Neural cell (in vitro differentiated cells): ENCODE results near the gene APOBEC3G. TPM values are rescaled to one million over a fixed set of nuclear protein-coding genes. Genes with fewer than 3 reads are reported as not detected.

Experiments used
- H2AFZ ChIP-seq: fragments of 200-600, 300-800 bp; sonication (generic), shearing (Covaris generic); 2 replicates; pipeline ENCODE4 v1.6.0; 2014; ENCODE audit warnings: low read depth, mild to moderate bottlenecking, antibody characterized with exemption, low read length, moderate library complexity
- H3F3A ChIP-seq: fragments of 200-600 bp; shearing (Covaris generic); 2 replicates; pipeline ENCODE4 v1.6.1; 2016; ENCODE audit warnings: mild to moderate bottlenecking, moderate library complexity, mixed read lengths, antibody characterized with exemption, low read length; ENCODE audit not compliant: insufficient read depth, poor library complexity, severe bottlenecking
- H3K27ac ChIP-seq: fragments of 200-600, 300-800 bp; sonication (generic), shearing (Covaris generic); 2 replicates; pipeline ENCODE4 v1.5.1; 2014; ENCODE audit warnings: mild to moderate bottlenecking, low read length, moderate library complexity
- H3K27me3 ChIP-seq: fragments of 300-800, 200-600 bp; sonication (generic), shearing (Covaris generic); 2 replicates; pipeline ENCODE4 v1.6.0; 2014; ENCODE audit warnings: mild to moderate bottlenecking, low read depth, low read length, moderate library complexity; ENCODE audit not compliant: insufficient read depth
- H3K36me3 ChIP-seq: fragments of 300-800, 200-600 bp; sonication (generic), shearing (Covaris generic); 2 replicates; pipeline ENCODE4 v1.5.1; 2014; ENCODE audit warnings: mild to moderate bottlenecking, antibody characterized with exemption, low read length, moderate library complexity; ENCODE audit not compliant: insufficient read depth
- H3K4me2 ChIP-seq: fragments of 300-800, 200-600 bp; sonication (generic), shearing (Covaris generic); 2 replicates; pipeline ENCODE4 v1.6.0; 2014; ENCODE audit warnings: mild to moderate bottlenecking, low read length
- H3K4me3 ChIP-seq: fragments of 300-800, 200-600 bp; sonication (generic), shearing (Covaris generic); 2 replicates; pipeline ENCODE4 v1.5.1; 2014; ENCODE audit warnings: mild to moderate bottlenecking, low read length, moderate library complexity
- H3K79me2 ChIP-seq: fragments of 200-600 bp; shearing (Covaris generic); replicated peaks from 2 replicates; pipeline ENCODE4 v1.6.0; 2014; ENCODE audit warnings: mild to moderate bottlenecking, low read length, moderate library complexity; ENCODE audit not compliant: insufficient read depth
- H3K9ac ChIP-seq: fragments of 300-800, 200-600 bp; sonication (generic), shearing (Covaris generic); 2 replicates; pipeline ENCODE4 v1.6.1; 2016; ENCODE audit warnings: mild to moderate bottlenecking, low read length, mixed read lengths
- H3K9me2 ChIP-seq: fragments of 200-600 bp; shearing (Covaris generic); 2 replicates; pipeline ENCODE4 v1.6.1; 2016; ENCODE audit warnings: mild to moderate bottlenecking, low read length, mixed read lengths; ENCODE audit not compliant: insufficient read depth
- H3K9me3 ChIP-seq: fragments of 200-600, 300-800 bp; sonication (generic), shearing (Covaris generic); 2 replicates; pipeline ENCODE4 v1.6.1; 2016; ENCODE audit warnings: mild to moderate bottlenecking, mixed run types, low read length, moderate library complexity, mixed read lengths
- H4K20me1 ChIP-seq: fragments of 200-600 bp; shearing (Covaris generic); 2 replicates; pipeline ENCODE4 v1.6.1; 2016; ENCODE audit warnings: mild to moderate bottlenecking, mixed run types; ENCODE audit not compliant: insufficient read depth
- EP300 ChIP-seq: fragments of 450-650 bp; conservative IDR thresholded peaks from 2 replicates; pipeline ENCODE4 v1.6.1; 2014; ENCODE audit warnings: antibody characterized with exemption, mild to moderate bottlenecking, moderate library complexity; ENCODE audit not compliant: poor library complexity, severe bottlenecking
- EZH2 ChIP-seq: fragments of 200-600, 300-800 bp; shearing (Covaris generic), sonication (generic); IDR thresholded peaks from 2 replicates; pipeline ENCODE4 v1.6.1; 2014; ENCODE audit warnings: antibody characterized with exemption, low read length, borderline replicate concordance, mild to moderate bottlenecking; ENCODE audit not compliant: insufficient read depth, poor library complexity, severe bottlenecking
- MXI1 ChIP-seq: fragments of 450-650 bp; conservative IDR thresholded peaks from 2 replicates; pipeline ENCODE4 v1.6.1; 2014; ENCODE audit warnings: antibody characterized with exemption, mild to moderate bottlenecking; ENCODE audit not compliant: poor library complexity, severe bottlenecking
- POLR2AphosphoS5 ChIP-seq: IDR thresholded peaks from 2 replicates; pipeline ENCODE4 v1.6.1; 2012
- RAD21 ChIP-seq: fragments of 450-650 bp; conservative IDR thresholded peaks from 2 replicates; pipeline ENCODE4 v1.6.1; 2014; ENCODE audit warnings: antibody characterized with exemption, mild to moderate bottlenecking, moderate library complexity
- SMC3 ChIP-seq: fragments of 450-650 bp; conservative IDR thresholded peaks from 2 replicates; pipeline ENCODE4 v1.6.1; 2014; ENCODE audit warnings: antibody characterized with exemption, mild to moderate bottlenecking, moderate library complexity; ENCODE audit not compliant: poor library complexity
- TAF1 ChIP-seq: IDR thresholded peaks from 2 replicates; pipeline ENCODE4 v1.6.1; 2012; ENCODE audit warnings: low read depth
- polyA plus RNA-seq: library from polyadenylated mRNA; depleted of rRNA; stranded (reverse); fragments of >200 nt; gene quantifications from 2 replicates; pipeline ENCODE4 v1.2.3, GENCODE V29; 2014
- TF ChIP-seq, protein P1 (sequence below): IDR thresholded peaks from 2 replicates; pipeline ENCODE4 v1.6.1; 2012; ENCODE audit warnings: borderline replicate concordance
- TF ChIP-seq, protein P2 (sequence below): fragments of 450-650 bp; IDR thresholded peaks from 2 replicates; pipeline ENCODE4 v1.5.1; 2014; ENCODE audit warnings: antibody characterized with exemption, mild to moderate bottlenecking, moderate library complexity; ENCODE audit not compliant: poor library complexity, severe bottlenecking

APOBEC3G gene
- polyA plus RNA-seq, 1 donor from 2014 or later: not detected

DNA sequence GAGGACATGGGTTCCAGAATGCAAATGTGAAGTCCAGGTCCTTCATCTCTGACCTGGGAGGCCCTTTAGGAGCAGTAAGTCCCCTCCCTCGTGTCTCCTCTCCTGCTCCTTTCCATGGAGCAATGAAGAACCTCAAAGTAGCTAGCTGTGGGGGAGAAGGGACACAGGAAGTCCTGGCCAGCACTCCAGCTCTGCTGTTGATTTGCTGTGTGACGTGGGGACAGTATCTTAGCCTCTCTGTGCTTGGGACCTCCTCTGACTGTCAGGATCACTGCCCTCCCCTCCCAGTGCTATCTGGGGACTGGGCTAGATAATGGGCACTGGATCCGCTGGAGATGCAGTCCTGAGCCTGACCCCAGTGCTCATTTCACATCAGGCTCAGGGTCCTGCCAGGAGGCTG lies 18.9 kb downstream of the APOBEC3G start:
- Histone ChIP-seq H3F3A (no peaks in the 10 kb centered on the region), H3K4me2 (no peak overlapping the region), H3K9me3 (no peaks in the 10 kb centered on the region), H3K9me2 (no peaks in the 10 kb centered on the region), H3K79me2 (no peaks in the 10 kb centered on the region), H3K9ac (no peak overlapping the region), H2AFZ (no peak overlapping the region), H3K36me3 (no peaks in the 10 kb centered on the region), H3K27me3 (no peaks in the 10 kb centered on the region), H3K27ac (no peak overlapping the region), H4K20me1 (no peaks in the 10 kb centered on the region), H3K4me3 (no peak overlapping the region)
- TF ChIP-seq POLR2AphosphoS5 (no peak), TAF1 (no peak), EP300 (no peak), MXI1 (no peak), SMC3 (no peak), EZH2 (no peak), RAD21 (no peak)
- TF ChIP-seq, protein P1, sequence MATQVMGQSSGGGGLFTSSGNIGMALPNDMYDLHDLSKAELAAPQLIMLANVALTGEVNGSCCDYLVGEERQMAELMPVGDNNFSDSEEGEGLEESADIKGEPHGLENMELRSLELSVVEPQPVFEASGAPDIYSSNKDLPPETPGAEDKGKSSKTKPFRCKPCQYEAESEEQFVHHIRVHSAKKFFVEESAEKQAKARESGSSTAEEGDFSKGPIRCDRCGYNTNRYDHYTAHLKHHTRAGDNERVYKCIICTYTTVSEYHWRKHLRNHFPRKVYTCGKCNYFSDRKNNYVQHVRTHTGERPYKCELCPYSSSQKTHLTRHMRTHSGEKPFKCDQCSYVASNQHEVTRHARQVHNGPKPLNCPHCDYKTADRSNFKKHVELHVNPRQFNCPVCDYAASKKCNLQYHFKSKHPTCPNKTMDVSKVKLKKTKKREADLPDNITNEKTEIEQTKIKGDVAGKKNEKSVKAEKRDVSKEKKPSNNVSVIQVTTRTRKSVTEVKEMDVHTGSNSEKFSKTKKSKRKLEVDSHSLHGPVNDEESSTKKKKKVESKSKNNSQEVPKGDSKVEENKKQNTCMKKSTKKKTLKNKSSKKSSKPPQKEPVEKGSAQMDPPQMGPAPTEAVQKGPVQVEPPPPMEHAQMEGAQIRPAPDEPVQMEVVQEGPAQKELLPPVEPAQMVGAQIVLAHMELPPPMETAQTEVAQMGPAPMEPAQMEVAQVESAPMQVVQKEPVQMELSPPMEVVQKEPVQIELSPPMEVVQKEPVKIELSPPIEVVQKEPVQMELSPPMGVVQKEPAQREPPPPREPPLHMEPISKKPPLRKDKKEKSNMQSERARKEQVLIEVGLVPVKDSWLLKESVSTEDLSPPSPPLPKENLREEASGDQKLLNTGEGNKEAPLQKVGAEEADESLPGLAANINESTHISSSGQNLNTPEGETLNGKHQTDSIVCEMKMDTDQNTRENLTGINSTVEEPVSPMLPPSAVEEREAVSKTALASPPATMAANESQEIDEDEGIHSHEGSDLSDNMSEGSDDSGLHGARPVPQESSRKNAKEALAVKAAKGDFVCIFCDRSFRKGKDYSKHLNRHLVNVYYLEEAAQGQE: no peak
- TF ChIP-seq, protein P2, sequence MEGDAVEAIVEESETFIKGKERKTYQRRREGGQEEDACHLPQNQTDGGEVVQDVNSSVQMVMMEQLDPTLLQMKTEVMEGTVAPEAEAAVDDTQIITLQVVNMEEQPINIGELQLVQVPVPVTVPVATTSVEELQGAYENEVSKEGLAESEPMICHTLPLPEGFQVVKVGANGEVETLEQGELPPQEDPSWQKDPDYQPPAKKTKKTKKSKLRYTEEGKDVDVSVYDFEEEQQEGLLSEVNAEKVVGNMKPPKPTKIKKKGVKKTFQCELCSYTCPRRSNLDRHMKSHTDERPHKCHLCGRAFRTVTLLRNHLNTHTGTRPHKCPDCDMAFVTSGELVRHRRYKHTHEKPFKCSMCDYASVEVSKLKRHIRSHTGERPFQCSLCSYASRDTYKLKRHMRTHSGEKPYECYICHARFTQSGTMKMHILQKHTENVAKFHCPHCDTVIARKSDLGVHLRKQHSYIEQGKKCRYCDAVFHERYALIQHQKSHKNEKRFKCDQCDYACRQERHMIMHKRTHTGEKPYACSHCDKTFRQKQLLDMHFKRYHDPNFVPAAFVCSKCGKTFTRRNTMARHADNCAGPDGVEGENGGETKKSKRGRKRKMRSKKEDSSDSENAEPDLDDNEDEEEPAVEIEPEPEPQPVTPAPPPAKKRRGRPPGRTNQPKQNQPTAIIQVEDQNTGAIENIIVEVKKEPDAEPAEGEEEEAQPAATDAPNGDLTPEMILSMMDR: no peak

DNA sequence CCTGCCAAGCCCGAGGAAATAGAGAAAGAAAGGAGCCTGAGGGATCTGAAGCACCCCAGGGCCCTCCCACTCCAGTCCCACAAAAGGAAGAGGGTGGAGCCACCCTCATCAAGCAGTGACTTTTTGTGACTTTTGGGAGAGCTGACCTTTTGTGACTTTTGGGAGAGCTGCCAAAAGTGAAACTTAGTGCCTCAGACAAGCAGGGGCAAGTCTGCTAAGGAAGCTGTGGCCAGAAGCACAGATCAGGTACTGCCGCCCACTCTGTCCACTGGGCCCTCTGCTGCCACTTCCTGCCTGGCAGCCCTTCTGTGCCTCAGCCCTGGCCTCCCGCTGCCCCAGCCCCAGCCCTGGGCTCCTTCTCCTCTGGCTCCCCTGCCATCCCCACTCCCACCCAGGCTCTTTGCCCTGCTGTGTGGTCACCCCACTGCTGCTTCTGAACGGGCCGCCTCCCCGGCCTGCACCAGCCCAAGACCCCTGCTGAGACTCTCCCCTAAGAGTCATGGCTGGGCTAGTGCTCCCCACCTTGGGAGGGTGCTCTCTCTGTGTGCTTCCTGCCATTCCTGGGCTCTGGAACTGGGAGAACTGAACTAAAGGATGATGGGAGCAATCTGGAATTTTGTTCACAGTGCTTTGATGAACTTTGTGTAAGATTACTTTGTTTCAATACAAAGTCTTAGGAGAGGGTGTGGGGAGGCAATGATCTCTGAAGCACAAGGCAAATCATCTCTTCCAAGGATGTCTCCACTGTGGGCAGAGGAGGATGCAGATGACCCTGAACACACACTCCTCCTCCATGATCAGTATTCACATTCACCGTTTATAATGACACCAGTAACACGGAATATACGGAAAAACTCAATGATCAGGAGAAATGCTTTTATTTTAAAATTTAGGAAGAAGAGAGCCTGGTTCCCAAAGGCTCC lies 20.3 kb downstream of the APOBEC3G start, which contains the start of gene APOBEC3H:
Gene APOBEC3H, plus strand, starts transcription at position 147 of the 923 bp plus-strand sequence. CDS start 3,035 bp downstream, outside the sequence.
- Histone ChIP-seq H3K4me2 (no peak within 1 kb of the TSS), H3K79me2 (no peaks in the 10 kb centered on the region), H3K9me2 (no peaks in the 10 kb centered on the region), H3K4me3 (no peak within 1 kb of the TSS), H2AFZ (no peak within 1 kb of the TSS), H3K36me3 (no peaks in the 10 kb centered on the region), H4K20me1 (no peaks in the 10 kb centered on the region), H3F3A (no peaks in the 10 kb centered on the region), H3K27ac (no peak within 1 kb of the TSS), H3K9me3 (no peaks in the 10 kb centered on the region), H3K9ac (no peak within 1 kb of the TSS), H3K27me3 (no peaks in the 10 kb centered on the region)
- TF ChIP-seq, protein P2: no peak
- no peak for TF ChIP-seq EZH2
- TF ChIP-seq TAF1: no peak
- TF ChIP-seq EP300: no peak
- TF ChIP-seq, protein P1: no peak
- TF ChIP-seq POLR2AphosphoS5: no peak
- no peak for TF ChIP-seq MXI1
- no peak for TF ChIP-seq SMC3
- TF ChIP-seq RAD21: no peak
